Tibial artery (tissue), 4 donors: Measurements from ENCODE around the gene RELL1.

Experiments used
- DNase-seq, 2 donors: peaks; one replicate each; pipeline ENCODE4 v3.0.0-alpha.2; 2019
- H3K27ac ChIP-seq, 2 donors: fragments of 200-600 bp; sonication (generic) in 1 of 2; 1 replicate in 1 of 2; 2 replicates in 1 of 2; pipeline ENCODE4 v1.5.1; 2018 to 2019; ENCODE audit warnings: mild to moderate bottlenecking in 1 of 2
- H3K27me3 ChIP-seq, 2 donors: fragments of 200-600 bp; sonication (generic) in 1 of 2; one replicate each; pipeline versions ENCODE4 v1.5.1 to v1.6.0; 2016 to 2019
- H3K36me3 ChIP-seq, 3 donors: fragments of 200-600 bp; sonication (generic) in 2 of 3; one replicate each; pipeline ENCODE4 v1.5.1; 2016 to 2019; ENCODE audit warnings: mild to moderate bottlenecking in 2 of 3
- H3K4me1 ChIP-seq, 4 donors: fragments of 200-600 bp; sonication (generic) in 2 of 4; 1 replicate in 3 of 4; 2 replicates in 1 of 4; pipeline ENCODE4 v1.5.1; 2016 to 2019
- H3K4me3 ChIP-seq, 2 donors: fragments of 200-600 bp; sonication (generic) in 1 of 2; 1 replicate in 1 of 2; 2 replicates in 1 of 2; pipeline ENCODE4 v1.5.1; 2018 to 2019; ENCODE audit warnings: mild to moderate bottlenecking in 2 of 2
- H3K9me3 ChIP-seq, 3 donors: fragments of 200-600 bp; sonication (generic) in 1 of 3; one replicate each; pipeline ENCODE4 v1.5.1; 2016 to 2019
- intact Hi-C: fragments of 100-400 bp; cut with DNase I; formaldehyde crosslinking; loops from one replicate; pipeline ENCODE4 v1.15.0; 2023; ENCODE audit warnings: low total_unique reads
- TF ChIP-seq, protein P1 (sequence below), 2 experiments: fragments of 200-600 bp in 1 of 2; fragments of 450-650 bp in 1 of 2; IDR thresholded peaks; one replicate each; pipeline ENCODE4 v1.5.1; 2017 to 2019; ENCODE audit warnings: antibody characterized with exemption in 2 of 2, mild to moderate bottlenecking in 1 of 2, moderate library complexity in 1 of 2

RELL1 gene

GRCh38 chr4:37706032-37706431, 19.9 kb upstream of the RELL1 start:
- Histone ChIP-seq H3K27ac (no peak overlapping the region), H3K9me3 (no peaks in the 10 kb centered on the region), H3K27me3 (no peaks in the 10 kb centered on the region), H3K4me1 (no peaks in the 10 kb centered on the region), H3K36me3 (no peaks in the 10 kb centered on the region), H3K4me3 (no peak overlapping the region)
- TF ChIP-seq, protein P1, sequence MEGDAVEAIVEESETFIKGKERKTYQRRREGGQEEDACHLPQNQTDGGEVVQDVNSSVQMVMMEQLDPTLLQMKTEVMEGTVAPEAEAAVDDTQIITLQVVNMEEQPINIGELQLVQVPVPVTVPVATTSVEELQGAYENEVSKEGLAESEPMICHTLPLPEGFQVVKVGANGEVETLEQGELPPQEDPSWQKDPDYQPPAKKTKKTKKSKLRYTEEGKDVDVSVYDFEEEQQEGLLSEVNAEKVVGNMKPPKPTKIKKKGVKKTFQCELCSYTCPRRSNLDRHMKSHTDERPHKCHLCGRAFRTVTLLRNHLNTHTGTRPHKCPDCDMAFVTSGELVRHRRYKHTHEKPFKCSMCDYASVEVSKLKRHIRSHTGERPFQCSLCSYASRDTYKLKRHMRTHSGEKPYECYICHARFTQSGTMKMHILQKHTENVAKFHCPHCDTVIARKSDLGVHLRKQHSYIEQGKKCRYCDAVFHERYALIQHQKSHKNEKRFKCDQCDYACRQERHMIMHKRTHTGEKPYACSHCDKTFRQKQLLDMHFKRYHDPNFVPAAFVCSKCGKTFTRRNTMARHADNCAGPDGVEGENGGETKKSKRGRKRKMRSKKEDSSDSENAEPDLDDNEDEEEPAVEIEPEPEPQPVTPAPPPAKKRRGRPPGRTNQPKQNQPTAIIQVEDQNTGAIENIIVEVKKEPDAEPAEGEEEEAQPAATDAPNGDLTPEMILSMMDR (IDR thresholded peaks at IDR 0.05), result no peak
- no peak for DNase-seq
- intact Hi-C loops, result no loop called here

- H3K4me1 ChIP-seq, result no peaks in the 10 kb centered on the region
- TF ChIP-seq, protein P1 (IDR thresholded peaks at IDR 0.05), result no peak
- H3K4me3 ChIP-seq, result no peak overlapping the region
- intact Hi-C loops, result no loop called here
- H3K36me3 ChIP-seq, result no peaks in the 10 kb centered on the region
- H3K9me3 ChIP-seq, result no peaks in the 10 kb centered on the region
- no peaks in the 10 kb centered on the region for H3K27me3 ChIP-seq
- no peak overlapping the region for H3K27ac ChIP-seq
- DNase-seq, result no peak
Observed at GRCh38 chr4:37705571-37705970, 19.4 kb upstream of the RELL1 start.

- Histone ChIP-seq H3K27me3 (no peaks in the 10 kb centered on the region), H3K36me3 (no peaks in the 10 kb centered on the region), H3K4me3 (no peak overlapping the region), H3K9me3 (no peaks in the 10 kb centered on the region), H3K4me1 (no peaks in the 10 kb centered on the region), H3K27ac (no peak overlapping the region)
- intact Hi-C loops, result no loop called here
- TF ChIP-seq, protein P1 (IDR thresholded peaks at IDR 0.05), result no peak
- no peak for DNase-seq
Observed at GRCh38 chr4:37699868-37700481, 13.8 kb upstream of the RELL1 start.

DNA sequence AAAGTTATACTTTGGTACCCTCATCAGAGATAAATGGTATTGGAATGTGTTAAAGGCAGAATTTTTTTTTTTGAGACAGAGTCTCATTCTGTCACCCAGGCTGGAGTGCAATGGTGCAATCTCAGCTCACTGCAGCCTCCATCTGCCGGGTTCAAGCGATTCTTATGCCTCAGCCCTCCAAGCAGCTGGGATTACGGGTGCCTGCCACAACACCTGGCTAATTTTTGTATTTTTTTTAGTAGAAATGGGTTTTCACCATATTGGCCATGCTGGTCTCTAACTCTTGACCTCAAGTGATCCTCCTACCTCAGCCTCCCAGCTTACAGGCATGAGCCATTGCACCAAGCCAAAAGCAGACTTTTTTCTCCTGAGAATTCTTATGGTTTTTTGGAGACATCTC, 11.4 kb upstream of the RELL1 start:
- TF ChIP-seq, protein P1 (IDR thresholded peaks at IDR 0.05), result no peak
- Histone ChIP-seq H3K36me3 (no peaks in the 10 kb centered on the region), H3K9me3 (no peaks in the 10 kb centered on the region), H3K27me3 (no peaks in the 10 kb centered on the region), H3K4me1 (no peaks in the 10 kb centered on the region), H3K27ac (no peak overlapping the region), H3K4me3 (no peak overlapping the region)
- intact Hi-C loops, result no loop called here
- DNase-seq, result no peak

DNA sequence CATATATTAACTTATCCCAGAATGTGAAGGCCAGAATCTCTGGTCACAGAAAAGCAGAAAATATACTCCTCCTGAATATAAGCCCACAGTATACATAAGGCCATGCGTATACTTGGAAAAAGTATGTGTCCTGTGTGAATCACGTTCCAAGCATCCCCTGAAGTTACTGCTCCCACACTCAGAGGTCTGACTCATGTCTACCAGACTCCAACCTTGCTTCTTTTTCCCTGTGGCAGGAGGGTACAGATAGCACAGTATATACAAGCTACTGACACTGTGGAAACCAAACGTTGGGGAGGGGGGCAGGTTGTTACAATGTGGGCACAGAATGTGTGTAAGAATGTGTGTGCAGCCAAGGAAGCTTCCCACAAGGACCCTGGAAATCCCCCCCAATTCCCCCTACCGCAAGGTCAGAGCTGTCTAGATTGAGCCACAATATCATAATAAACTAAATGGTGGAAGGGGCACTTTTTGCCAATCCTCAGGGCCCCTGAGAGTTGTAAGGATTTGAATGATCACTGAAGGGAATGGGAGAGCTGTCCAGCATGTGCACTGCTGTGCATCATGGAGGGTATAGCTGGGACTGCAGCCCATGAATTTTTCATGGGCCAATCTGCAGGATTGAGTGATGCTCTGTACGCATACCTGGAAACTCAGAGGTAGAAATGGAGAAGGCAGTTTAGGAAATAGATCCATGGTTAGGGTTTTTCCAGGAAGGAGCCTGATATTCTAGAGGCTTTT, 7.4 kb upstream of the RELL1 start:
- DNase-seq, result no peak
- H3K36me3 ChIP-seq, result no peaks in the 10 kb centered on the region

More for the DNA sequence above, 7.4 kb upstream of the RELL1 start:
- Histone ChIP-seq H3K9me3 (no peaks in the 10 kb centered on the region), H3K4me3 (no peak overlapping the region), H3K27me3 (no peaks in the 10 kb centered on the region), H3K27ac (no peak overlapping the region), H3K4me1 (no peaks in the 10 kb centered on the region)
- intact Hi-C loops, result no loop called here
- TF ChIP-seq, protein P1 (IDR thresholded peaks at IDR 0.05), result no peak
